K562 (cell line): ENCODE results near the gene AIFM3. TPM values are rescaled to one million over a fixed set of nuclear protein-coding genes. Genes with fewer than 3 reads are reported as not detected.

Source experiments
- ARID3A ChIP-seq: IDR thresholded peaks from 2 replicates; pipeline ENCODE4 v1.6.1; 2012; ENCODE audit warnings: low read depth, low read length, improper control_type of control experiment, borderline replicate concordance
- ELF4 ChIP-seq: fragments of 450-650 bp; formaldehyde crosslinking; IDR thresholded peaks from 2 replicates; pipeline ENCODE4 v1.4.0; 2022; ENCODE audit warnings: missing genetic modification characterization
- GTF2F1 ChIP-seq: IDR thresholded peaks from 2 replicates; pipeline ENCODE4 v1.6.1; 2011; ENCODE audit warnings: low read depth, low read length, improper control_type of control experiment
- HBP1 ChIP-seq: fragments of 450-650 bp; formaldehyde crosslinking; IDR thresholded peaks from 2 replicates; pipeline ENCODE4 v1.4.0; 2022; ENCODE audit warnings: missing genetic modification characterization
- OTX1 ChIP-seq: fragments of 450-650 bp; formaldehyde crosslinking; IDR thresholded peaks from 2 replicates; pipeline ENCODE4 v1.4.0; 2022; ENCODE audit warnings: mild to moderate bottlenecking
- PHB2 ChIP-seq: fragments of 450-650 bp; IDR thresholded peaks from 2 replicates; pipeline ENCODE4 v1.6.1; 2017; ENCODE audit warnings: low read depth
- PREB ChIP-seq: sonication (generic); formaldehyde crosslinking; IDR thresholded peaks from 2 replicates; pipeline ENCODE4 v1.8.1; 2023; ENCODE audit warnings: mild to moderate bottlenecking, missing genetic modification reagents
- PURB ChIP-seq: sonication (generic); formaldehyde crosslinking; IDR thresholded peaks from 2 replicates; pipeline ENCODE4 v1.9.0; 2021; ENCODE audit warnings: low read depth, mild to moderate bottlenecking, missing genetic modification reagents
- SMAD2 ChIP-seq: fragments of 150-350 bp; IDR thresholded peaks from 2 replicates; pipeline ENCODE4 v1.6.1; 2014; ENCODE audit warnings: low read depth, mild to moderate bottlenecking, low read length
- ZBTB26 ChIP-seq: fragments of 450-650 bp; formaldehyde crosslinking; IDR thresholded peaks from 2 replicates; pipeline ENCODE4 v1.4.0; 2022; ENCODE audit warnings: missing genetic modification characterization
- ZNF707 ChIP-seq: fragments of 250-450 bp; sonication (Bioruptor Pico); conservative IDR thresholded peaks from 2 replicates; pipeline ENCODE4 v1.8.0; 2022; ENCODE audit warnings: inconsistent platforms, mild to moderate bottlenecking, moderate library complexity
- polyA plus RNA-seq, 8 experiments: library from polyadenylated mRNA; depleted of rRNA in 4 of 8; stranded (reverse) in 5 of 8; unstranded in 3 of 8; fragments of >200 nt; fragmentation: Nextera tagmentation in 2 of 8; fragmentation: Illumina TruSeq in 1 of 8; extraction: Ambion mirVana in 2 of 8; extraction: Trizol in 1 of 8; gene quantifications; 2 replicates each; pipeline versions ENCODE4 v1.2.1 to v1.2.3, GENCODE V29; 2011 to 2014; ENCODE audit warnings: inconsistent platforms in 1 of 8, missing spikeins in 1 of 8
- total RNA-seq, 7 experiments: library from RNA; depleted of rRNA in 6 of 7; stranded (reverse); fragments of >200 nt in 6 of 7; fragmentation: Illumina TruSeq in 2 of 7; extraction: Trizol in 2 of 7; gene quantifications; 2 replicates each; pipeline versions ENCODE4 v1.2.1 to v1.2.3, GENCODE V29; 2011 to 2021; ENCODE audit warnings: low replicate concordance in 1 of 7
- TF ChIP-seq, protein P1 (sequence below): fragments of 200-800 bp; sonication (Bioruptor generic); IDR thresholded peaks from 2 replicates; pipeline ENCODE4 v1.6.1; 2016; ENCODE audit warnings: missing genetic modification characterization, missing compliant biosample characterization
- TF ChIP-seq, protein P2 (sequence below): fragments of 250-450 bp; sonication (Bioruptor Pico); IDR thresholded peaks from 2 replicates; pipeline ENCODE4 v1.5.0; 2021; ENCODE audit warnings: mild to moderate bottlenecking, moderate library complexity

AIFM3 gene
- total and polyA plus RNA-seq, 9 of the 15 experiments (the other 6 are each of a cell fraction or from before 2014, with no cell fraction given), result 0.03 to 0.20 (median 0.07) TPM; not detected in 1

DNA sequence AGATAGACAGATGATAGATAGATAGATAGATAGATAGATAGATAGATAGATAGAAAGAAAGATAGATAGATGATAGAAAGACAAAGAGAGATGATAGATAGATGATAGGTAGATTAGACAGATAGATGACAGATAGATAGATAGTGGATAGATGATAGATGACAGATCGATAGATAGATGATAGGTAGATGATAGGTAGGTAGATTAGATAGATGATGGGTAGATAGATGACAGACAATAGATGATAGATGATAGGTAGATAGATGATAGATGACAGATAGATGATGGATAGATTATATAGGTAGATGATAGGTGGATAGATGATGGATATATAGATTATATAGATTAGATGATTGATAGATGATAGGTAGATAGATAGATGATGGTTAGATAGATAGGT, 19.3 kb downstream of the AIFM3 start (continued):
- TF ChIP-seq HBP1 (CRISPR knock-in tag), result peak; percentile 98
- no peak for TF ChIP-seq PURB (CRISPR knock-in tag)
- 0 out of 2 replicates have a peak, but pooled peaks have one; percentile 88 for TF ChIP-seq OTX1 (CRISPR knock-in tag)
- TF ChIP-seq, protein P1, sequence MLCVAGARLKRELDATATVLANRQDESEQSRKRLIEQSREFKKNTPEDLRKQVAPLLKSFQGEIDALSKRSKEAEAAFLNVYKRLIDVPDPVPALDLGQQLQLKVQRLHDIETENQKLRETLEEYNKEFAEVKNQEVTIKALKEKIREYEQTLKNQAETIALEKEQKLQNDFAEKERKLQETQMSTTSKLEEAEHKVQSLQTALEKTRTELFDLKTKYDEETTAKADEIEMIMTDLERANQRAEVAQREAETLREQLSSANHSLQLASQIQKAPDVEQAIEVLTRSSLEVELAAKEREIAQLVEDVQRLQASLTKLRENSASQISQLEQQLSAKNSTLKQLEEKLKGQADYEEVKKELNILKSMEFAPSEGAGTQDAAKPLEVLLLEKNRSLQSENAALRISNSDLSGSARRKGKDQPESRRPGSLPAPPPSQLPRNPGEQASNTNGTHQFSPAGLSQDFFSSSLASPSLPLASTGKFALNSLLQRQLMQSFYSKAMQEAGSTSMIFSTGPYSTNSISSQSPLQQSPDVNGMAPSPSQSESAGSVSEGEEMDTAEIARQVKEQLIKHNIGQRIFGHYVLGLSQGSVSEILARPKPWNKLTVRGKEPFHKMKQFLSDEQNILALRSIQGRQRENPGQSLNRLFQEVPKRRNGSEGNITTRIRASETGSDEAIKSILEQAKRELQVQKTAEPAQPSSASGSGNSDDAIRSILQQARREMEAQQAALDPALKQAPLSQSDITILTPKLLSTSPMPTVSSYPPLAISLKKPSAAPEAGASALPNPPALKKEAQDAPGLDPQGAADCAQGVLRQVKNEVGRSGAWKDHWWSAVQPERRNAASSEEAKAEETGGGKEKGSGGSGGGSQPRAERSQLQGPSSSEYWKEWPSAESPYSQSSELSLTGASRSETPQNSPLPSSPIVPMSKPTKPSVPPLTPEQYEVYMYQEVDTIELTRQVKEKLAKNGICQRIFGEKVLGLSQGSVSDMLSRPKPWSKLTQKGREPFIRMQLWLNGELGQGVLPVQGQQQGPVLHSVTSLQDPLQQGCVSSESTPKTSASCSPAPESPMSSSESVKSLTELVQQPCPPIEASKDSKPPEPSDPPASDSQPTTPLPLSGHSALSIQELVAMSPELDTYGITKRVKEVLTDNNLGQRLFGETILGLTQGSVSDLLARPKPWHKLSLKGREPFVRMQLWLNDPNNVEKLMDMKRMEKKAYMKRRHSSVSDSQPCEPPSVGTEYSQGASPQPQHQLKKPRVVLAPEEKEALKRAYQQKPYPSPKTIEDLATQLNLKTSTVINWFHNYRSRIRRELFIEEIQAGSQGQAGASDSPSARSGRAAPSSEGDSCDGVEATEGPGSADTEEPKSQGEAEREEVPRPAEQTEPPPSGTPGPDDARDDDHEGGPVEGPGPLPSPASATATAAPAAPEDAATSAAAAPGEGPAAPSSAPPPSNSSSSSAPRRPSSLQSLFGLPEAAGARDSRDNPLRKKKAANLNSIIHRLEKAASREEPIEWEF, result no peak
- peak; percentile 96 for TF ChIP-seq ZBTB26 (CRISPR knock-in tag)
- TF ChIP-seq ARID3A, result 0 out of 2 replicates have a peak, but pooled peaks have one; percentile 8
- TF ChIP-seq, protein P2, sequence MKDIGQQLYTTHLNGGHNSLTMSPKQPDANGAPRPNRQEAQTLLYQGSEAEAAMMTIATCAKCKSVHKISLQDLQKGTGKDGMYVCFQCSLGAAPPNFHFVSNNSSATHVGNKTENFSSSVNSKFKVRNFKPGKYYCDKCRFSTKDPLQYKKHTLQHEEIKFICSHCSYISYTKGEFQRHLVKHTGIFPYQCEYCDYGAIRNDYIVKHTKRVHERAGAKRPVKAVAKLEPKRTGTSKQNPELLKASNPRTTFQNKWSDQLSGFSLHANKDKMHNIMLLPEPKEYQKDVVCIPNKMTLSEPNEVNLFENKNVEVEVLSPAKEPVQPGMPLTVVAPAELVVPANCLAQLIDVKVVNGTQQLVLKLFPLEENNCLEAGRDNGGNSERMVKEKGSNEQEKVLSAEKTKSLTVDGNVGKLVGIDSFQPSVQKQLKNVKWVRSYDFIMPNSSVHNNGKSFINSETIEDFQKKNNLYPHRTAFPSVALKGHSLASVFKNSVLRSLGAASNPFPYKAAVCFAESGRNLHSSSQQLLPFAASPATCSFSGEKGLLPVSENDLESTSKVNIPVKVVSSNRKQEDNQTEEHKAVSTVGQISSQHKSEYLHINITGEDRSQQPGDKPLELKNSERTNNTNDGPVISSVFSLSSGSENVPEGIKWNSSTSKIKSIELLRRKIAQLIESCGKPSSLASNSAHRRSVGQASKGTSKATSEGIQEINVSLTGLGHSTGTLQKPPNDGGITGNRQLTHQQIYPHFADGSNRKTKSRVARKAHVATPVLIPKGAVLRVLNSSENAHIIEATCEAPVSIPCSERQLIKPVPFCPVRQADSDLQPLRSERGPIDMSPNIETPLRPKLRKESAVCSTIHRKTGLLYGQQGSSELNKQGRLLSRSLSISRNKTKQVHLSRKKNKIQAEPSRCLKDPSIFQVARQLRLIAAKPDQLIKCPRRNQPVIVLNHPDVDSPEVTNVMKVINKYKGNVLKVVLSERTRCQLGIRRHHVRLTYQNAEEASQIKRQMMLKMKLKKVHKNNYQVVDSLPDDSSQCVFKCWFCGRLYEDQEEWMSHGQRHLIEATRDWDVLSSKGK (CRISPR knock-in tag), result no peak
- TF ChIP-seq ELF4 (CRISPR knock-in tag), result peak; percentile 94
- TF ChIP-seq GTF2F1, result 0 out of 2 replicates have a peak, but pooled peaks have one; percentile 32
- TF ChIP-seq PREB (CRISPR knock-in tag), result no peak
- no peak for TF ChIP-seq PHB2
- TF ChIP-seq SMAD2, result no peak
- no peak for TF ChIP-seq ZNF707 (CRISPR knock-in tag)
